GM12878 (cell line): Measurements from ENCODE around the gene ACOT7. TPM values are rescaled to one million over a fixed set of nuclear protein-coding genes. Genes with fewer than 3 reads are reported as not detected.

Source experiments
- ATAC-seq: fragments of 200-7000 bp; cut with Tn5 transposase; 3 replicates; pipeline ENCODE4 v1.9.1; 2020; ENCODE audit warnings: mild to moderate bottlenecking, moderate library complexity
- BruUV-seq: library from RNA; stranded (reverse); fragments of 400-500 nt; replicated peaks from 2 replicates; lab custom pipeline; 2021; lab: Mats Ljungman, UMichigan
- CTCF ChIA-PET: fragments of 300-600 bp; sonication (Branson Sonifier 250); formaldehyde crosslinking; extraction: SDS; loops from one replicate; lab custom pipeline; 2021; ENCODE audit warnings: inconsistent platforms; lab: Yijun Ruan, JAX
- POLR2A ChIA-PET: fragments of 350-600 bp; formaldehyde crosslinking; extraction: SDS; loops from one replicate; lab custom pipeline; 2021; ENCODE audit warnings: inconsistent platforms; lab: Charles Lee
- RAD21 ChIA-PET: fragments of 300-600 bp; sonication (Branson Sonifier 250); formaldehyde crosslinking; loops from one replicate; lab custom pipeline; 2023; ENCODE audit warnings: antibody characterized with exemption; ENCODE audit not compliant: unreplicated experiment; lab: Charles Lee
- SMC1A ChIA-PET: fragments of 300-600 bp; sonication (Branson Sonifier 250); formaldehyde crosslinking; loops from one replicate; lab custom pipeline; 2023; ENCODE audit not compliant: unreplicated experiment, uncharacterized antibody; lab: Charles Lee
- DNase-seq: peaks from one replicate; pipeline ENCODE4 v3.0.0-alpha.2; 2011; ENCODE audit warnings: low read depth, low spot score
- FAIRE-seq: peaks from 3 replicates; lab custom pipeline; 2011; peaks lifted over from hg19 to GRCh38; lab: Jason Lieb, UNC
- H2AFZ ChIP-seq: 2 replicates; pipeline ENCODE4 v1.6.0; 2011; ENCODE audit warnings: low read depth, low read length, control low read depth; ENCODE audit not compliant: control insufficient read depth
- H3K27ac ChIP-seq: 2 replicates; pipeline ENCODE4 v1.5.1; 2011; ENCODE audit warnings: control low read depth; ENCODE audit not compliant: control insufficient read depth, insufficient read depth
- H3K27me3 ChIP-seq, 2 experiments: replicated peaks in 1 of 2; 2 replicates each; pipeline versions ENCODE4 v1.6.0 to v1.6.1; 2011; ENCODE audit warnings: low read length in 1 of 2; ENCODE audit not compliant: control insufficient read depth in 2 of 2, insufficient read depth in 2 of 2
- H3K36me3 ChIP-seq, 2 experiments: 2 replicates each; pipeline ENCODE4 v1.5.1; 2011; ENCODE audit warnings: low read length in 1 of 2; ENCODE audit not compliant: control insufficient read depth in 2 of 2, insufficient read depth in 2 of 2
- H3K4me1 ChIP-seq: 2 replicates; pipeline ENCODE4 v1.6.1; 2011; ENCODE audit warnings: mild to moderate bottlenecking, low read length, moderate library complexity, mixed read lengths; ENCODE audit not compliant: control insufficient read depth, insufficient read depth
- H3K4me2 ChIP-seq: 2 replicates; pipeline ENCODE4 v1.6.0; 2011; ENCODE audit warnings: control low read depth; ENCODE audit not compliant: control insufficient read depth, insufficient read depth
- H3K4me3 ChIP-seq: fragments of 200-600 bp; sonication (generic); 2 replicates; pipeline ENCODE4 v1.5.1; 2016
- H3K79me2 ChIP-seq: 2 replicates; pipeline ENCODE4 v1.6.0; 2011; ENCODE audit warnings: low read length; ENCODE audit not compliant: control insufficient read depth, insufficient read depth
- H3K9ac ChIP-seq: 2 replicates; pipeline ENCODE4 v1.8.0; 2011; ENCODE audit warnings: low read length, control low read depth, mixed read lengths; ENCODE audit not compliant: control insufficient read depth, insufficient read depth
- H3K9me3 ChIP-seq: replicated peaks from 3 replicates; pipeline ENCODE4 v1.5.1; 2011; ENCODE audit warnings: mild to moderate bottlenecking, low read length; ENCODE audit not compliant: control insufficient read depth, insufficient read depth
- H4K20me1 ChIP-seq: 2 replicates; pipeline ENCODE4 v1.6.0; 2011; ENCODE audit not compliant: control insufficient read depth, insufficient read depth
- BACH1 ChIP-seq: fragments of 450-650 bp; IDR thresholded peaks from 2 replicates; pipeline ENCODE4 v1.6.1; 2017; ENCODE audit warnings: mild to moderate bottlenecking, borderline replicate concordance
- CBX3 ChIP-seq: fragments of 200-600 bp; sonication (generic); IDR thresholded peaks from 2 replicates; pipeline ENCODE4 v1.6.1; 2016; ENCODE audit warnings: low read depth, borderline replicate concordance
- DPF2 ChIP-seq: fragments of 450-650 bp; IDR thresholded peaks from 2 replicates; pipeline ENCODE4 v1.6.1; 2017; ENCODE audit warnings: mild to moderate bottlenecking
- FOXK2 ChIP-seq: fragments of 450-650 bp; IDR thresholded peaks from 2 replicates; pipeline ENCODE4 v1.6.1; 2017; ENCODE audit warnings: mild to moderate bottlenecking, moderate library complexity
- HCFC1 ChIP-seq: fragments of 150-350 bp; IDR thresholded peaks from 2 replicates; pipeline ENCODE4 v1.6.1; 2014; ENCODE audit warnings: low read length
- IRF4 ChIP-seq: IDR thresholded peaks from 2 replicates; pipeline ENCODE4 v1.6.1; 2011; ENCODE audit warnings: low read depth, low read length
- NFXL1 ChIP-seq: fragments of 450-650 bp; IDR thresholded peaks from 2 replicates; pipeline ENCODE4 v1.6.1; 2017; ENCODE audit warnings: antibody characterized with exemption, mild to moderate bottlenecking, borderline replicate concordance
- RCOR1 ChIP-seq: conservative IDR thresholded peaks from 2 replicates; pipeline ENCODE4 v1.6.1; 2012; ENCODE audit warnings: low read depth, low read length, improper control_type of control experiment
- RUNX3 ChIP-seq: IDR thresholded peaks from 2 replicates; pipeline ENCODE4 v1.6.1; 2012; ENCODE audit warnings: low read length, inconsistent platforms
- WGBS: methylation state at CpG from one replicate; pipeline ENCODE4 v1.1.6; 2016; ENCODE audit warnings: low lambda C conversion rate; ENCODE audit not compliant: insufficient replicate concordance, insufficient coverage; ENCODE audit errors: missing lambda C conversion rate; 5-methylcytosine and 5-hydroxymethylcytosine counted together
- in situ Hi-C: fragments of 300-500 bp; cut with MboI; formaldehyde crosslinking; loops from 9 replicates; pipeline ENCODE4 v1.14.3; 2018; ENCODE audit warnings: mixed read lengths
- intact Hi-C: fragments of 100-400 bp; cut with micrococcal nuclease; formaldehyde crosslinking; loops from one replicate; pipeline ENCODE4 v1.14.2; 2022; ENCODE audit not compliant: unreplicated experiment
- polyA plus RNA-seq, 11 experiments: library from polyadenylated mRNA; depleted of rRNA in 4 of 11; unstranded in 6 of 11; stranded (reverse) in 5 of 11; fragments of >200 nt; fragmentation: Nextera tagmentation in 4 of 11; fragmentation: Illumina TruSeq in 1 of 11; extraction: Ambion mirVana in 4 of 11; extraction: Trizol in 1 of 11; gene quantifications; 1 replicate in 1 of 11; 2 replicates in 10 of 11; pipeline versions ENCODE4 v1.2.1 to v1.2.3, GENCODE V29; 2011 to 2016; ENCODE audit warnings: inconsistent platforms in 2 of 11, missing spikeins in 2 of 11, low read depth in 1 of 11
- total RNA-seq, 4 experiments: library from RNA; depleted of rRNA in 3 of 4; stranded (reverse); fragments of >200 nt in 3 of 4; fragmentation: Illumina TruSeq in 1 of 4; extraction: Trizol in 1 of 4; gene quantifications; 2 replicates each; pipeline versions ENCODE4 v1.2.1 to v1.2.3, GENCODE V29; 2013 to 2021
- TF ChIP-seq, protein P1 (sequence below): fragments of 450-650 bp; IDR thresholded peaks from 2 replicates; pipeline ENCODE4 v1.6.1; 2017; ENCODE audit warnings: mild to moderate bottlenecking
- TF ChIP-seq, protein P2 (sequence below): fragments of 450-650 bp; formaldehyde crosslinking; IDR thresholded peaks from 2 replicates; pipeline ENCODE4 v1.5.0; 2022; ENCODE audit warnings: mild to moderate bottlenecking, missing genetic modification characterization
- TF ChIP-seq, protein P3 (sequence below): fragments of 450-650 bp; IDR thresholded peaks from 2 replicates; pipeline ENCODE4 v1.6.1; 2017; ENCODE audit warnings: borderline replicate concordance

ACOT7 gene
- total and polyA plus RNA-seq, 10 of the 15 experiments (the other 5 are each of a cell fraction or from before 2014, with no cell fraction given), result 8.9 to 206 (median 61.2) TPM

DNA sequence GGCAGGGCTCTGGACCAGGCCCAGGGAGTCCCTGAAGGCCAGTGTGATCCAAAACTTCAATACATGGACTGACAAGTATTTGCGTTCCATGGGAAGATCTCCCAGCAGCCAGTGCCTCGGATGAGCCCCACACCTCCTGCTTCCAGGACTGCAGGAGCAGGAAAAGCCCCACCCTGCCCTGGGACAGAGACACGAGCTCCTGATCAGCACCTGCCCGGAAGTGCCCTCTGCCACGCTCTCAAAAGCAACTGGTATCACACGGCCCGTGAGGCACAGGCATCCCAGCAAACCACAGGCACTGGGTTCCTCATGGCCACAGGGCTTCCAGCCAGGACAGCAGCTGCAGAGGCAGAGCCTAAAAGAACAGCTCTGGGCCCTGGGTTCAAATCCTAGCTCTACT, 48.6 kb downstream of the ACOT7 start:
- FAIRE-seq (no peak), DNase-seq (no peak), ATAC-seq (no peak)
- ChIA-PET CTCF (interaction anchor here (0.8 to 5.2 kb wide), 7 partner anchors 54 to 115 kb away, joined by 3 to 47 read pairs (median 5); no protein-coding TSS in a partner anchor), RAD21 (interaction anchor here (0.9 to 5.2 kb wide), 3 partner anchors 53 to 99 kb away, joined by 4 to 32 read pairs (median 6); no protein-coding TSS in a partner anchor), SMC1A (interaction anchor here (0.8 to 2.9 kb wide), 3 partner anchors 62 to 98 kb away, joined by 4 to 7 read pairs (median 4); no protein-coding TSS in a partner anchor), POLR2A (interaction anchor here (0.8 kb wide), 1 partner anchor 17 kb away, joined by 3 read pairs; no protein-coding TSS in a partner anchor)
- Histone ChIP-seq H3K4me2 (no peak overlapping the region), H4K20me1 (no peaks in the 10 kb centered on the region), H3K79me2 (no peaks in the 10 kb centered on the region), H3K27me3 (no peaks in the 10 kb centered on the region), H3K4me3 (no peak overlapping the region), H3K27ac (no peak overlapping the region), H3K4me1 (peaks cover 7% of the 10 kb centered on the region; the same call in 1 of the 2 replicates), H2AFZ (no peak overlapping the region), H3K36me3 (peaks cover 10 to 24% of the 10 kb centered on the region in 2 experiments; a peak in 3 of 4 replicates), H3K9ac (no peak overlapping the region), H3K9me3 (no peaks in the 10 kb centered on the region)
- in situ Hi-C loops, result loop anchor here (5.0 to 25.0 kb wide), 3 partner anchors 57 to 833 kb away; no protein-coding TSS in a partner anchor
- BruUV-seq, result no TSS peak
- TF ChIP-seq IRF4, result no peak
- TF ChIP-seq RUNX3, result no peak
- TF ChIP-seq, protein P1, sequence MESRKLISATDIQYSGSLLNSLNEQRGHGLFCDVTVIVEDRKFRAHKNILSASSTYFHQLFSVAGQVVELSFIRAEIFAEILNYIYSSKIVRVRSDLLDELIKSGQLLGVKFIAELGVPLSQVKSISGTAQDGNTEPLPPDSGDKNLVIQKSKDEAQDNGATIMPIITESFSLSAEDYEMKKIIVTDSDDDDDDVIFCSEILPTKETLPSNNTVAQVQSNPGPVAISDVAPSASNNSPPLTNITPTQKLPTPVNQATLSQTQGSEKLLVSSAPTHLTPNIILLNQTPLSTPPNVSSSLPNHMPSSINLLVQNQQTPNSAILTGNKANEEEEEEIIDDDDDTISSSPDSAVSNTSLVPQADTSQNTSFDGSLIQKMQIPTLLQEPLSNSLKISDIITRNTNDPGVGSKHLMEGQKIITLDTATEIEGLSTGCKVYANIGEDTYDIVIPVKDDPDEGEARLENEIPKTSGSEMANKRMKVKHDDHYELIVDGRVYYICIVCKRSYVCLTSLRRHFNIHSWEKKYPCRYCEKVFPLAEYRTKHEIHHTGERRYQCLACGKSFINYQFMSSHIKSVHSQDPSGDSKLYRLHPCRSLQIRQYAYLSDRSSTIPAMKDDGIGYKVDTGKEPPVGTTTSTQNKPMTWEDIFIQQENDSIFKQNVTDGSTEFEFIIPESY, result no peak
- TF ChIP-seq, protein P2, sequence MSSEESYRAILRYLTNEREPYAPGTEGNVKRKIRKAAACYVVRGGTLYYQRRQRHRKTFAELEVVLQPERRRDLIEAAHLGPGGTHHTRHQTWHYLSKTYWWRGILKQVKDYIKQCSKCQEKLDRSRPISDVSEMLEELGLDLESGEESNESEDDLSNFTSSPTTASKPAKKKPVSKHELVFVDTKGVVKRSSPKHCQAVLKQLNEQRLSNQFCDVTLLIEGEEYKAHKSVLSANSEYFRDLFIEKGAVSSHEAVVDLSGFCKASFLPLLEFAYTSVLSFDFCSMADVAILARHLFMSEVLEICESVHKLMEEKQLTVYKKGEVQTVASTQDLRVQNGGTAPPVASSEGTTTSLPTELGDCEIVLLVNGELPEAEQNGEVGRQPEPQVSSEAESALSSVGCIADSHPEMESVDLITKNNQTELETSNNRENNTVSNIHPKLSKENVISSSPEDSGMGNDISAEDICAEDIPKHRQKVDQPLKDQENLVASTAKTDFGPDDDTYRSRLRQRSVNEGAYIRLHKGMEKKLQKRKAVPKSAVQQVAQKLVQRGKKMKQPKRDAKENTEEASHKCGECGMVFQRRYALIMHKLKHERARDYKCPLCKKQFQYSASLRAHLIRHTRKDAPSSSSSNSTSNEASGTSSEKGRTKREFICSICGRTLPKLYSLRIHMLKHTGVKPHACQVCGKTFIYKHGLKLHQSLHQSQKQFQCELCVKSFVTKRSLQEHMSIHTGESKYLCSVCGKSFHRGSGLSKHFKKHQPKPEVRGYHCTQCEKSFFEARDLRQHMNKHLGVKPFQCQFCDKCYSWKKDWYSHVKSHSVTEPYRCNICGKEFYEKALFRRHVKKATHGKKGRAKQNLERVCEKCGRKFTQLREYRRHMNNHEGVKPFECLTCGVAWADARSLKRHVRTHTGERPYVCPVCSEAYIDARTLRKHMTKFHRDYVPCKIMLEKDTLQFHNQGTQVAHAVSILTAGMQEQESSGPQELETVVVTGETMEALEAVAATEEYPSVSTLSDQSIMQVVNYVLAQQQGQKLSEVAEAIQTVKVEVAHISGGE, result no peak
- TF ChIP-seq BACH1, result no peak
- TF ChIP-seq, protein P3, sequence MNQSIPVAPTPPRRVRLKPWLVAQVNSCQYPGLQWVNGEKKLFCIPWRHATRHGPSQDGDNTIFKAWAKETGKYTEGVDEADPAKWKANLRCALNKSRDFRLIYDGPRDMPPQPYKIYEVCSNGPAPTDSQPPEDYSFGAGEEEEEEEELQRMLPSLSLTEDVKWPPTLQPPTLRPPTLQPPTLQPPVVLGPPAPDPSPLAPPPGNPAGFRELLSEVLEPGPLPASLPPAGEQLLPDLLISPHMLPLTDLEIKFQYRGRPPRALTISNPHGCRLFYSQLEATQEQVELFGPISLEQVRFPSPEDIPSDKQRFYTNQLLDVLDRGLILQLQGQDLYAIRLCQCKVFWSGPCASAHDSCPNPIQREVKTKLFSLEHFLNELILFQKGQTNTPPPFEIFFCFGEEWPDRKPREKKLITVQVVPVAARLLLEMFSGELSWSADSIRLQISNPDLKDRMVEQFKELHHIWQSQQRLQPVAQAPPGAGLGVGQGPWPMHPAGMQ, result no peak
- no peak for TF ChIP-seq FOXK2
- TF ChIP-seq HCFC1, result no peak
- no peak for TF ChIP-seq RCOR1
- TF ChIP-seq NFXL1, result no peak
- TF ChIP-seq CBX3, result no peak
- TF ChIP-seq DPF2, result no peak
- intact Hi-C loops, result no loop called here
- 70% methylated on average over 7 of the region's 7 CpGs for WGBS
